Measurements from ENCODE around the gene LTBP2.

The LTBP2 gene

DNA sequence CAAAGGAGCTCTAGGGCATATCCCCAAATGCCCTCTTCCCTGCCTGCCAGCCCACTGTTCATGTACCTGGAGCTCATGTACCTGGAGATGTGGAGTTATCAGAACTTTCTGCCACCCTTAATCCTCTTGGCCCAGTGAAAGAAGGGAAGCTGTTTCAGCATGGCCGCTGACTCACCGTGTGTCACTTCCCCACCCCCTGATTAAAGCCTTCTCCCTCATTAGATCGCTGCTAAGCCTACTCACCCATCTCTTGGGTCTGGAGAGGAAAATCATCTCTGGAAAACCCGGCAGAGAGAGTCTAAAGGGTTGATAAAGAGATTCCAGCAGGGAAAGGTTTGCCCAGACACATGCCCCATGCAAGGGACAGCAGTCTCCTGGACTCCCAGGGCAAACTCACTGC lies 4.5 kb upstream of the LTBP2 start:
- TF ChIP-seq, protein P1, sequence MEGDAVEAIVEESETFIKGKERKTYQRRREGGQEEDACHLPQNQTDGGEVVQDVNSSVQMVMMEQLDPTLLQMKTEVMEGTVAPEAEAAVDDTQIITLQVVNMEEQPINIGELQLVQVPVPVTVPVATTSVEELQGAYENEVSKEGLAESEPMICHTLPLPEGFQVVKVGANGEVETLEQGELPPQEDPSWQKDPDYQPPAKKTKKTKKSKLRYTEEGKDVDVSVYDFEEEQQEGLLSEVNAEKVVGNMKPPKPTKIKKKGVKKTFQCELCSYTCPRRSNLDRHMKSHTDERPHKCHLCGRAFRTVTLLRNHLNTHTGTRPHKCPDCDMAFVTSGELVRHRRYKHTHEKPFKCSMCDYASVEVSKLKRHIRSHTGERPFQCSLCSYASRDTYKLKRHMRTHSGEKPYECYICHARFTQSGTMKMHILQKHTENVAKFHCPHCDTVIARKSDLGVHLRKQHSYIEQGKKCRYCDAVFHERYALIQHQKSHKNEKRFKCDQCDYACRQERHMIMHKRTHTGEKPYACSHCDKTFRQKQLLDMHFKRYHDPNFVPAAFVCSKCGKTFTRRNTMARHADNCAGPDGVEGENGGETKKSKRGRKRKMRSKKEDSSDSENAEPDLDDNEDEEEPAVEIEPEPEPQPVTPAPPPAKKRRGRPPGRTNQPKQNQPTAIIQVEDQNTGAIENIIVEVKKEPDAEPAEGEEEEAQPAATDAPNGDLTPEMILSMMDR (IDR thresholded peaks at IDR 0.05; ENCODE audit: control extremely low read depth, extremely low read depth, low read depth, missing control alignments) = no peak
- ChIA-PET POLR2A (no interaction called here), CTCF (interaction anchor here (0.7 to 3.6 kb wide), 6 partner anchors 7 to 692 kb away, joined by 3 to 43 read pairs (median 4); no protein-coding TSS in a partner anchor)
- DNase-seq (ENCODE audit: extremely low spot score) = no peak

DNA sequence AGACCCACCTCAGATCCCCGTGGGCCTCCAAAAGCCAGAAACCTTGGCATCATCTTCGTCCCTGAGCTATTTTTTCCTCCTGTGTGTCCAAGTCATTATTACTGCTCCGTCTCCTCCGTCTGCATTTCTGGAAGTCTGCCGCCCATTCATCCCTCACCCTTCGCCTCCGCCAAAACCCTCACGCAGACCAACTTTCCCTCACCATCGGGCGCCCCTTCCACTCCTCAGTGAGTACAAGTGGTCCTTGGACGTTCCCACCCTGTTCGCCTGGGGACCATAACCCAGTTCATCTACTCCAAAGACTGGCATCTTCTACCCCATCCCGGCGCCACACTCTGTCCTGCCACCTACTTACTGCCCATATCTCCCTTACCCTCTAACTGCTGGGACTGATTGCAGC lies 3.7 kb upstream of the LTBP2 start:
- CTCF ChIA-PET = interaction anchor here (1.1 to 2.7 kb wide), 3 partner anchors 11 to 225 kb away, joined by 3 to 8 read pairs (median 5); no protein-coding TSS in a partner anchor
- DNase-seq (ENCODE audit: extremely low spot score) = no peak
- POLR2A ChIA-PET = no interaction called here
- TF ChIP-seq, protein P1 (IDR thresholded peaks at IDR 0.05; ENCODE audit: control extremely low read depth, extremely low read depth, low read depth, missing control alignments) = no peak

DNA sequence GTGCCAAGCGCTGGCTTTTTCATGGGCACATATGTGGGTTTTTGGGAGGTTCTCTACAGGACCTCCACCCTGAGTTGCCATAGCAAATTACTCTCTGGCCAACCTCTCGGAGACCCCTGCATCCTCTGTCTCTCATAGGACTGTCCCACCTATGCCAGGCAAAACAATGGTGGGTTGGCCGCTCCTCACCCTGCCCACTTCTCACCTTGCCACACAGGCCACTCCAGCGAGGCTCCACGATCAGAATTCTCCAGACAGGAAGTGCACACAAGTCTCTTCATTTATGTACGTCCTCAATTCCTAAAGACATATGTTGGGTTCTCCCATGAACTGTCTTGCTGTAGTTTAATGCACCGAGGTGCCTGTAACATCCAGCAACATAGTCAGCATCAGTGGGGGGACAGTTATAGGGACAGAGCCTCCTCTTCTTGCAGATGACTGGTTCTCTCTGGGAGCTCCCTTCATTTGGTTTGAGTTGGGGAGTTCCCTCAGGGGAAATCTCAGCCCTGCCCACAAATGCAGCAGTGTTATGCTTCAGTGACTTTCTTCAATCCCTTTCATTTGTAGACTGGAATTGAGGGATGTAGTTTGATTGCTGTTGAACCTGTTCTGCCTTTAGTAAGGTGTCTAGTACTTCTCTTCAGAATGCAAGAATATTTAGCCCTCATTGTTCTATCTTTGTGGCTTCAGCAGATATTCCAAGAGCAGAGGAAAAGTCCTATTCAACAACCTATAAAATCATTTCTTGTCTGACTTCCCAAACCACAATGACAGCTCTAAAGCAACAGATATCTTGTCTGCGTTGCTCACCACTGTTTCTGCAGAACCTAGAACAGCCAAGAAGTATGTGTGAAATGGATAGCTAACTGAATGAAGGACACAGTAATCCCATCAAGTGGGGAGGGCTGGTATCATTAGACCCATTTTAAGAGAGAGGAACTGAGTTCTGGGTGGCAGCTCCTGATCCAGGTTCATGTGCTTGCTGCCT lies 2.8 kb upstream of the LTBP2 start:
- DNase-seq (ENCODE audit: extremely low spot score) = peak; percentile 57
- ChIA-PET CTCF (interaction anchor here (0.7 to 2.7 kb wide), 4 partner anchors 8 to 225 kb away, joined by 3 to 8 read pairs (median 4); no protein-coding TSS in a partner anchor), POLR2A (no interaction called here)
- TF ChIP-seq, protein P1 (IDR thresholded peaks at IDR 0.05; ENCODE audit: control extremely low read depth, extremely low read depth, low read depth, missing control alignments) = no peak

DNA sequence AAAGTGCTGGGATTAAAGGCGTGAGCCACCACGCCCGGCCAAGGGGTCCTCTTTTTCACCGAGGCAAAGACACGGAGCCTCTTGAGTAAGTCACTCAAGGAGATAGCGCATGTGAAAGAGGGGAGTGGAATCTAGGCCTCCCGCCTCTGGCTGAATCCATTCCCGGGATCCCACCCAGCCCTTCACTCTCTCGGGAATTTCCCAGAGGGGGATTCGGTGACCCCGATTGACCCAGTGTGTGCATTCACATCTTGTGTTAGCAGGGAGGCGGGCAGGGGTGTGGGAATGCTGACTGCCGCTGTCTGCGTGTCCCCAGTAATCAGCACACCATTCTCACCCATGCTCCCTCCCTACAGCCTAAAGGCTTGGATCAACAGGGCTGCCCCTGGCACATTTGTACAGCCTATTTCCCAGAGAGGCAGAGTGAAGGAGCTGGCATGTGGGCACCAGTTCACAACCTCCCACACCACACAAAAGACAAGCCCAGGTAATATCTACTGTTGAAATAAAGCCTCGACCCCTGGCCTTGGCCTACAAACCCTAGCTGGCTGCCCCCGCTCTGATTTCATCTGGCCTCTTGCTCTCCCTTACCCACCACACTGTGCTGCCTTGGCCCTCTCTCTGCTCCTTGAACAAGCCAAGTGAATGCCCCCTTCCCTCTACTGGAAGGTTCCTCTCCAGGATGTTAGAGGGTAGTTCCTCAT lies 1.3 kb upstream of the LTBP2 start:
- TF ChIP-seq, protein P1 (IDR thresholded peaks at IDR 0.05; ENCODE audit: control extremely low read depth, extremely low read depth, low read depth, missing control alignments) = no peak
- ChIA-PET POLR2A (no interaction called here), CTCF (interaction anchor here (0.7 to 6.1 kb wide), 23 partner anchors 11 to 224 kb away, joined by 3 to 96 read pairs (median 5); partner anchors contain the start of genes ISCA2 and NPC2)
- DNase-seq (ENCODE audit: extremely low spot score) = no peak

DNA sequence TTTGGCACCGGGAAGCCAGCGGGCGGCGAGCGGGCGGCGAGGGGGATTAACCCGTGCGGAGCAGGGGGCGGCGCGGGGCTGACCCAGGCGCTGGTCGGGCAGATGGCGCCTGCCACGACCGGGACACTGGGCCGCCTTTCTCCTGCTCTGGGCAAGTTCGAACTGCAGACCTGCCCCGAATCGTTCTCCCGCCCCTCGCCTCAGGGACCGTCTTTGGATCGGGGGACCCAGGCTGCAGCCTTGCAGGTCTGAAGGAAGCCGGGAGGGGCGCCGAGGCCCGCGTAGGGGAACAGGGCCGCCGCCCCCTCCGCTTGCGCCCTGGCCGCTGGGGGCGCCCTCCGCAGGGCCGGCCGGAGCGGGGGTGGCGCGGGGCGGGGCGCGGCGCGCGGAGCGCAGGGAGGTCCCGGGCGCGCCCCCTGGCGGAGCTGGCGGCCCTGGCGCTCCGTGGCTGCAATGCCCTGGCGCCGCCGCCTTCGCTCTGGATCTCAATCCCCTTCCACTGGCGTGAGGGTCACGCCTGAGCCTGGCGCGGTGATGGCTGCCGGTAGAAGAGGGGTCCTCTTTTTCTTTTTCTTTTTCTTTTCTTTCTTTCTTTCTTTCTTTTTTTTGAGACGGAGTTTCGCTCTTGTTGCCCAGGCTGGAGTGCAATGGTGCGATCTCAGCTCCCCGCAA lies 449 bp upstream of the LTBP2 start:
- ChIA-PET CTCF (interaction anchor here (0.7 to 6.1 kb wide), 37 partner anchors 11 to 296 kb away, joined by 3 to 96 read pairs (median 4); partner anchors contain the start of genes ISCA2 and NPC2), POLR2A (no interaction called here)
- peak; percentile 87 for DNase-seq (ENCODE audit: extremely low spot score)
- TF ChIP-seq, protein P1 (IDR thresholded peaks at IDR 0.05; ENCODE audit: control extremely low read depth, extremely low read depth, low read depth, missing control alignments) = peak; percentile 83
